GM19099 (cell line): Measurements from ENCODE around the gene SERP2.

Experiments used
- POLR2A ChIP-seq: IDR thresholded peaks from 3 replicates; pipeline ENCODE4 v1.6.1; 2011; ENCODE audit warnings: low read depth; ENCODE audit not compliant: insufficient read length; ENCODE audit errors: extremely low read depth

SERP2 gene

GRCh38 chr13:44350775-44351504 is 22.7 kb upstream of the SERP2 start:
- TF ChIP-seq POLR2A, result no peak

- TF ChIP-seq POLR2A, result no peak
These were observed 22.1 kb upstream of the SERP2 start for GRCh38 chr13:44351505-44351854.

- TF ChIP-seq POLR2A, result no peak
These were observed 21.4 kb upstream of the SERP2 start for GRCh38 chr13:44352202-44352601.

- TF ChIP-seq POLR2A, result no peak
These were observed 21.0 kb upstream of the SERP2 start for GRCh38 chr13:44352671-44353070.

- TF ChIP-seq POLR2A, result no peak
These were observed 19.3 kb upstream of the SERP2 start for GRCh38 chr13:44354331-44354730.

GRCh38 chr13:44354884-44355283 is 18.7 kb upstream of the SERP2 start:
- no peak for TF ChIP-seq POLR2A

GRCh38 chr13:44355621-44356020 is 18.0 kb upstream of the SERP2 start:
- no peak for TF ChIP-seq POLR2A

GRCh38 chr13:44359983-44360375 is 13.6 kb upstream of the SERP2 start:
- no peak for TF ChIP-seq POLR2A

GRCh38 chr13:44362394-44363040 is 11.1 kb upstream of the SERP2 start:
- no peak for TF ChIP-seq POLR2A

GRCh38 chr13:44363631-44364344 is 9.8 kb upstream of the SERP2 start:
- no peak for TF ChIP-seq POLR2A

GRCh38 chr13:44364345-44365000 is 9.2 kb upstream of the SERP2 start:
- TF ChIP-seq POLR2A, result no peak

- no peak for TF ChIP-seq POLR2A
These were observed 8.6 kb upstream of the SERP2 start for GRCh38 chr13:44365008-44365407.

GRCh38 chr13:44365899-44366298 is 7.7 kb upstream of the SERP2 start:
- no peak for TF ChIP-seq POLR2A

- TF ChIP-seq POLR2A, result no peak
These were observed 5.5 kb upstream of the SERP2 start for GRCh38 chr13:44368062-44368591.
